NCI-H1092 treated with DMSO at 0.1 percent for 48 hours (cell line): ENCODE measurements around the gene ASXL1.
"Not testable (repeated sequence)": the region's sequence is repeated elsewhere in the genome, so short reads cannot be mapped to it uniquely, and the experiment has no call there.

ENCODE experiments used
- DNase-seq: peaks from one replicate; lab custom pipeline; 2025; lab: John Stamatoyannopoulos, UW

Gene ASXL1

GRCh38 chr20:32454164-32455145 lies 96.3 kb downstream of the ASXL1 start:
- DNase-seq = no peak

DNA sequence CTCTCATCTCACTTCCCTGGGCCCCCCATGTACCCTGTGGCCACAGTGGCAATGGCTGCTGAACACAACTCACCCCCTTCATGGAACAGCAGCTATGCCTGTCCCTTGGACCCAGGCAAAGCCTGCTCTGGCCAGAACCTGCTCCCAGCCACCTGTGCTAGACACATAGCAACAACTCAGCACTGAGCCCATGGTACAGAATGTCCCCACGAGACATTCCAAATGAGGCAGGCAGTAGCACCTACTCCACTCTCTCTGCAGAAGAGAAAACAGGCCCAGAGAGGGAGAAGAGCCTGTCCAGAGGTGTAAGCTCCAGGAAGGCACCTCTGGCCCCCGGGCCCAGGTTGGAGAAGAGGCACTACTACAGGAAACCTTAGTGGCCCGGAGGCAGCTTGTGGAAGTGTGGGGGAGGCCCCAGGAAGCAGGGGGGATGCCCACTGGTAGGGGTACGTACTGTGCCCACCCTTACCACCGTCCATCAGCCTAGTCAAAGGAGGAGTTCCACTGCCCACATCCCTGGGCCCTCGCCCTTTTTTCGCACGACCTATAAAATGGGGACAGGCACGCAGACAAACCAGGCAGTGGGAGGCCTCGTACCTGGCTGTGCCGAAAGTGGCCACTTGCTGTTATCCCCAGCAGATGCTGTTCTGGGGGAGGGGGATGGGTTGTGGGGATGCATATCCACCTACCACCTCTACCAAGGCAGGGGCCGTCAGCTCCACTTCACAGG lies 97.2 kb downstream of the ASXL1 start:
- no peak for DNase-seq

DNA sequence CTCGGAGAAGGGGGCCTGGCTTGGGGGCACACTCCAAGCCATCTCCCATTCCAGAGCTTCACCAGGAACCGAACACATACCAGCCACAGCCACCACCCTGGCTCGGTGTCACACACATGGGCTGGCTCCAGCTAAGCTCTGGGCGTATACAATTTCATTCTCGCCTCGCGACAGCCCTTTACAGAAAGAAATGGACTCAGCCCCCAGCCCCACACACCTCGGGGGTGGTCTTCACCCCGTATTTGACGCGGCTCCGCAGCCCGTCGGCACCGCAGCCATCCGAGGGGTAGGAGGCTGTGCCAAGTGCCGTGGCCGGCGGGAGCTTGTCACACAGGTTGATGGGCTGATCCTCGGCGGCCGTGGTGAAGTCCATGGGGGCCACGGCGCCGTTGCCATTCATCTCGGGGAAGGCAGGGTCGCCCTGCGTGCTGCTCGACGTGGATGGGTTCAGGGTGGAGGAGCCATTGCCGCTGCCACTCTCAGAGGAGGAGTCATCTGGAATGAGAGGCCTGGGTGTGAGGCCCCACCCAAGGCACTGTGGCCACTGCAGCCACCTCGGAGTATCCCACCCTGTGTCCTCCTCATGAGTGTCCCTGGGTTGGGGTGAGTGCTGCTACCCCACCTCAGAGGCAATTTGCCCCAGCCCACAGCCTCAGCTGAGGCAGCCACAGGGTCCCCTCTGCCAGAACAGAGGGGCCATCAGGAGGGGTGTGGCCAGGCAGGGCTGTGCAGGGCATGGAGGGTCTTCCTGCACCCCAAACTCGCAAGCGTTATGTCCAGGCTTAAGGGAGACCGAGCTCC lies 98.0 kb downstream of the ASXL1 start:
- DNase-seq = no peak

GRCh38 chr20:32456869-32457478 lies 98.8 kb downstream of the ASXL1 start:
- DNase-seq = peak; percentile 58

GRCh38 chr20:32457479-32457986 lies 99.4 kb downstream of the ASXL1 start:
- peak; percentile 75 for DNase-seq

GRCh38 chr20:32458061-32458836 lies 100.1 kb downstream of the ASXL1 start:
- no peak for DNase-seq

GRCh38 chr20:32458837-32459220 lies 100.7 kb downstream of the ASXL1 start:
- no peak for DNase-seq

GRCh38 chr20:32460231-32460630 lies 102.1 kb downstream of the ASXL1 start:
- DNase-seq = no peak

DNA sequence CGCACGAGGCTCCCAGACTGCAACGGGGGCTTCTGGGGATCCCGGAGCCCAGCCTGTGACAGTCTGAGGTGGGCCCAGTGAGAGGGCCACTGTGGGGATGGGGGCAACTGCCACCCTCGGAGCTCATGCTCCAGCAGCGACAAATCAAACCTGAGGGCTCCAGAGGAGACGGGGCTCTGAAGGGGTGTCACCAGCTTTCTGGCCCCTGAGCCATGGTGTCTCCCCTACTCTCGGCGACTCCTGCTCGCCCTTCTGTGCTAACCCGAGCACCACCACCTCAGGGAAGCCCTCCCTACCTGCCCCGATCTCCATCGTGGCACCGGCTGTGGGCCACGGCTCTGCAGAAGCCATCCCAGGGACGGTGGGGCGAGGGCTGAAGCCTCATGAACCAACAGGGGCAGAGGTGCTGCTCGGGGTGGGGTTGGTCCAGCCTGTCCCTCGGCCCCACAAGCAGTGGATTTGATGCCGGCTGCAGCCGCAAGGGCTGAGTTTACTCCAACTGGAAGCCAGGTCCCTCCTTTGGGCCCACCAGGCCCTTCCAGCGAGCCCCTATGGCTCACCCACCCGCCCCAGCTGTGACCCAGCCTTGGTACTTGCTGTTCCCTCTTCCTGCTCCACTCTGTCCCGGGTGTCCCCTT lies 102.7 kb downstream of the ASXL1 start:
- DNase-seq = no peak

DNA sequence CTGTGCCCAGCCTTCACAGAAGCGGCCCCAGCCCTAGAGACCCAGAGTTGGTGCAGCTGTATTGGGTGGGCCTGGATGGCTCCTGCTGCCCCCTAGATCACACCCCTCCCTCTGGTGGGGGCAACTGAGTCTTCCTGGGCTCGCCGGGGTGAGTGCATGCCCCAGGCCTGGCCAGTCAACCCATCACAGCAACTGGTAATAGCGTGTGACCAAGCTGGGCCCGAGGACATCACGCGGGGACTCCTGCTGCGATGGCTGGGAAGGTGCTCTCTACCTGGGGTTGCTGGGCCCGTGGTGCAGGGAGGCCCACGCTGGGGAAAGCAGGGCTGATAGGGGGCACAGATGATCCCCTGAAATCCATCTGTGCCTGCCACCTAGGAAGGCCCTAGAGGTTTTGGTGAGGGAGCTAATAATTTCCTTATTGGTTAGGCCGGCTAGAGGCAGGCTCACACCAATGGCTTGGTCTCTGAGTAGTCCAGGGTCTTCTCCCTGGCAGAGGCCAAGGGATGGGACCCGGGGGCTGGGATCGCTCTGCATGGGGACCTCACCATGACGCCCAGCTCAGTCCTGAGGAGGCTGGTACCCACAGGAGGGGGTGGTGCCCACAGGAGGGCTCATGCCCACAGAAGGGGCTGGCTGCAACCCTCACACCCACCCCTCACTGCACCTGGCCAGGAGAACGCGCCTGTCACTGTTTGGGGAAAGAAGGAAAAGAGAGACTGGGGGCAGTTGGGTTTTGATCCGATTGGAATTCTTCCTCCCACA lies 103.9 kb downstream of the ASXL1 start:
- DNase-seq = no peak

- no peak for DNase-seq
Observed at GRCh38 chr20:32462900-32463641, 104.9 kb downstream of the ASXL1 start.

GRCh38 chr20:32463642-32464400 lies 105.7 kb downstream of the ASXL1 start:
- DNase-seq = peak; percentile 27

GRCh38 chr20:32464401-32465091 lies 106.4 kb downstream of the ASXL1 start:
- no peak for DNase-seq

- no peak for DNase-seq
Observed at GRCh38 chr20:32465092-32465900, 107.2 kb downstream of the ASXL1 start.

GRCh38 chr20:32465901-32466675 lies 108.0 kb downstream of the ASXL1 start:
- not testable (repeated sequence) for DNase-seq
